WI38 (cell line): ENCODE data around the gene MED20.

ENCODE experiments used
- H3K4me3 ChIP-seq: 2 replicates; pipeline ENCODE4 v1.5.1; 2011; ENCODE audit warnings: low read depth, mild to moderate bottlenecking, control low read depth, low read length
- TF ChIP-seq, protein P1 (sequence below): IDR thresholded peaks from 2 replicates; pipeline ENCODE4 v1.5.1; 2012; ENCODE audit warnings: low read depth, mild to moderate bottlenecking, control low read depth, low read length

MED20 gene

DNA sequence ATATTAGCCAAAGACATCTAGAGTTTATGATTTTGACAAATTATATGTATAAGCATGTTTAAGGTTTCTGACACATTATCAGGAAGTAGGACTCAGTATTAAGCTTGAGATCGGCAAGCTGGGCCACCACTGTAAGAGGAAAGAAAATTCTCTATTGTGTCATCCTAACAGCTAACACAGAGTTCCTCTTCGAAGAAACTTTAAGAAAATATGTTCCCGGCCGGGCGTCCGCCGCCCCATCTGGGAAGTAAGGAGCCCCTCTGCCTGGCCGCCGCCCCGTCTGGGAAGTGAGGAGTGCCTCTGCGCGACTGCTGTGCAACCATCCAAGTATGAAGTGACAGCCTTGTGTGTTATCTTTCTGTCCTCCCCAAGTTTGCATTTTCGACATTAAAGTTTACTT is 48.8 kb downstream of the MED20 start:
- TF ChIP-seq, protein P1, sequence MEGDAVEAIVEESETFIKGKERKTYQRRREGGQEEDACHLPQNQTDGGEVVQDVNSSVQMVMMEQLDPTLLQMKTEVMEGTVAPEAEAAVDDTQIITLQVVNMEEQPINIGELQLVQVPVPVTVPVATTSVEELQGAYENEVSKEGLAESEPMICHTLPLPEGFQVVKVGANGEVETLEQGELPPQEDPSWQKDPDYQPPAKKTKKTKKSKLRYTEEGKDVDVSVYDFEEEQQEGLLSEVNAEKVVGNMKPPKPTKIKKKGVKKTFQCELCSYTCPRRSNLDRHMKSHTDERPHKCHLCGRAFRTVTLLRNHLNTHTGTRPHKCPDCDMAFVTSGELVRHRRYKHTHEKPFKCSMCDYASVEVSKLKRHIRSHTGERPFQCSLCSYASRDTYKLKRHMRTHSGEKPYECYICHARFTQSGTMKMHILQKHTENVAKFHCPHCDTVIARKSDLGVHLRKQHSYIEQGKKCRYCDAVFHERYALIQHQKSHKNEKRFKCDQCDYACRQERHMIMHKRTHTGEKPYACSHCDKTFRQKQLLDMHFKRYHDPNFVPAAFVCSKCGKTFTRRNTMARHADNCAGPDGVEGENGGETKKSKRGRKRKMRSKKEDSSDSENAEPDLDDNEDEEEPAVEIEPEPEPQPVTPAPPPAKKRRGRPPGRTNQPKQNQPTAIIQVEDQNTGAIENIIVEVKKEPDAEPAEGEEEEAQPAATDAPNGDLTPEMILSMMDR: no peak

DNA sequence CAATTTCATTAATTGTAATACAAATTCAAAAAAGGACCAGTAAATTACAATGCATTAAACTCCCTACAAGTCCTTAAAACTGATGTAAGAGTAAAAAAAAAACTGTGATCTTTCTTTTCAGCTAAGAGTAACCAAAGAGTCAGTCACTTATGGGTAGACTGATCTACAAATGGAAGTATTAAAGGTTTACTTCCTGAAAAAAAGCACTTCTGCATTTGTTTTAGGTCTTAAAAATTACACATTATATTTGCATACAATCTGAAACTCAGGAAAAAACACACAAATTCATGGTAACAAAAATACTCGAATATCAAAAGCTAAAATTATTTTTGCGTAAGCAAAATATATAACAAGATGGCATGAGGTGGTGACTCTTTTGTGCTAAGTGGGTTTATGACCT is 49.2 kb downstream of the MED20 start:
- H3K4me3 ChIP-seq: no peak overlapping the region
- TF ChIP-seq, protein P1: no peak

More for the DNA sequence above, 48.8 kb downstream of the MED20 start:
- no peak overlapping the region for H3K4me3 ChIP-seq

DNA sequence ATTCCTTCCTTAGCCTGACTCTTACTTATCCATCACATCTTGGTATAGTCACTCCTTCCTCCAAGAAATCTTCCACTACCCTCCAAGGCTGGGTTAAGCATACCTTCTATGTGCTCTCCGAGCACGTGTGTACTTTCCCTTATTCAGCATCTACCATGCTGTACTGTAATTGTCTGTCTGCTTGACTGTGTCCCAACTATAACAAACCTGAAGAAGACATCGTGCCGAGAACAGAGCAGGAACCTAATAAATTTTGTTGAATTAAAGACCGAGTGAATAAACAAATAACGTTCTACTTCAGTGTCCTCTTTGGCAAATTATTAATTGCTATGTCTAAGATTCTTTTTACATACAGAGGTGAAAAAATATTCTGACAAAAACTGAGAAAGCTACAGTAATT is 61.6 kb downstream of the MED20 start:
- TF ChIP-seq, protein P1: no peak
- H3K4me3 ChIP-seq: no peak overlapping the region

DNA sequence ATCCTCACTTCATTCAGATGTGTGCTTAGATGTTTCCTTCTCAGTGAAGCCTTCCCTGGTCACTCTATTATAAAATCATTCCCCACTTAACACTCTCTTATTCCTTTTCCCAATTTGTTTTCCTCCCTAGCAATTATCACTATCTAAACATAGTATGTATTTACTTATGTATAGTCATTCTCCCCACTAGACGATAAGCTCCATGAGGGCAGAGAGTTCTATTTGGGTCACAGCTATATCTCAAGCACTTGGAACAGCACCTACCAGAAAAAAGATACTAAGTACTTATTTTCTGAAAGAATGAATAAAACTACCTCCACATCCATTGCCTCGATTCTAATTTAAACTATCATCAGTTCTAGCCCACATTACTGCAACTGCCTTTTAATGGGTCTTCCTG is 62.2 kb downstream of the MED20 start:
- no peak overlapping the region for H3K4me3 ChIP-seq
- TF ChIP-seq, protein P1: no peak
